ENCODE data around the gene SGPP2. TPM values are rescaled to one million over a fixed set of nuclear protein-coding genes. Genes with fewer than 3 reads are reported as not detected.

Gene SGPP2
- polyA plus RNA-seq, 2 of the 4 experiments (the other 2 are of a cell fraction): 0.10 to 0.26 TPM

DNA sequence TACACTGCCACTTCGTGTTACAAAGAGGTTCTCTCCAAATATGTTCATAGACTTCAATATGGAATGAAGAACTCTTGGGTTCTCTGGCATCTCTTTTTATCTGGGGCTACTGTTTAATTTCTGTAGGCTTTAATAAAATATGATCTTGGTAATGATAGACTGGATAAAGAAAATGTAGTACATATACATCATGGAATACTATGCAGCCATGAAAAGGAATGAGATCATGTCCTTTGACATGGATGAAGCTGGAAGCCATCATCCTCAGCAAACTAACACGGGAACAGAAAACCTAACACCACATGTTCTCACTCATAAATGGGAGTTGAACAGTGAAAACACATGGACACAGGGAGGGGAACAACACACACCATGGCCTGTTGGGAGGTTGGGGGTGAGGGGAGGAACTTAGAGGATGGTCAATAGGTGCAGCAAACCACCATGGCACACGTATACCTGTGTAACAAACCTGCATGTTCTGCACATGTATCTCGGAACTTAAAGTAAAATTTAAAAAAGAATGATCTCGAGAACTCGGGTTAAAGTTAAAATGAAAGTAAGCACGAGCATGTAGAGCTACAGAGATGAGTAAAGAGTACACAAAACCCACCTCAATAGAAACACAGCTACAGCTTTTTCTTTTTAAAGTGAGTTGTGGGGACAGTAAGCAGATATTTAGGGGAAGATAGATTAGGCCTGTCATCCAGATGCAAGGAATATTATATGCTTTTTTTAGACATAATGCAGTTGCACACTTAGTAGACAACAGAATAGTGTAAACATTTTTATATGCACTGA is 102.3 kb downstream of the SGPP2 start:
- CTCF ChIA-PET: interaction anchor here (1.5 kb wide), 1 partner anchor 16 kb away, joined by 4 read pairs; no protein-coding TSS in a partner anchor
- Histone ChIP-seq H3K4me2 (no peak overlapping the region), H3K9me3 (no peaks in the 10 kb centered on the region), H3K4me1 (no peaks in the 10 kb centered on the region), H3K4me3 (no peak overlapping the region), H3K27ac (no peak overlapping the region)
- TF ChIP-seq RARB (CRISPR knock-in tag; IDR thresholded peaks at IDR 0.05) (no peak), ZNF302 (CRISPR knock-in tag; IDR thresholded peaks at IDR 0.05) (no peak), NFE2L2 (conservative IDR thresholded peaks at IDR 0.05; ENCODE audit: low read length) (no peak), CHD4 (IDR thresholded peaks at IDR 0.05; ENCODE audit: borderline replicate concordance) (no peak), TFCP2L1 (CRISPR knock-in tag; IDR thresholded peaks at IDR 0.05) (no peak), TP53 (CRISPR knock-in tag; IDR thresholded peaks at IDR 0.05) (no peak), SMC3 (IDR thresholded peaks at IDR 0.05) (no peak), CBX2 (IDR thresholded peaks at IDR 0.05; ENCODE audit: borderline replicate concordance, low read depth) (no peak), MAZ (IDR thresholded peaks at IDR 0.05; ENCODE audit: borderline replicate concordance, low read depth, low read length) (no peak), CEBPB (IDR thresholded peaks at IDR 0.05) (no peak), RNF2 (IDR thresholded peaks at IDR 0.05; ENCODE audit: borderline replicate concordance, low read depth) (no peak), ZFP36 (IDR thresholded peaks at IDR 0.05; ENCODE audit: borderline replicate concordance, partially characterized antibody) (no peak), FOXS1 (CRISPR knock-in tag; IDR thresholded peaks at IDR 0.05) (no peak), JUN (IDR thresholded peaks at IDR 0.05) (no peak), MAFK (IDR thresholded peaks at IDR 0.05; ENCODE audit: partially characterized antibody) (no peak)
- TF ChIP-seq, protein P1, sequence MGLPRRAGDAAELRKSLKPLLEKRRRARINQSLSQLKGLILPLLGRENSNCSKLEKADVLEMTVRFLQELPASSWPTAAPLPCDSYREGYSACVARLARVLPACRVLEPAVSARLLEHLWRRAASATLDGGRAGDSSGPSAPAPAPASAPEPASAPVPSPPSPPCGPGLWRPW (IDR thresholded peaks at IDR 0.05): no peak
- TF ChIP-seq, protein P2, sequence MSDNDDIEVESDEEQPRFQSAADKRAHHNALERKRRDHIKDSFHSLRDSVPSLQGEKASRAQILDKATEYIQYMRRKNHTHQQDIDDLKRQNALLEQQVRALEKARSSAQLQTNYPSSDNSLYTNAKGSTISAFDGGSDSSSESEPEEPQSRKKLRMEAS (IDR thresholded peaks at IDR 0.05): no peak
- TF ChIP-seq, protein P3, sequence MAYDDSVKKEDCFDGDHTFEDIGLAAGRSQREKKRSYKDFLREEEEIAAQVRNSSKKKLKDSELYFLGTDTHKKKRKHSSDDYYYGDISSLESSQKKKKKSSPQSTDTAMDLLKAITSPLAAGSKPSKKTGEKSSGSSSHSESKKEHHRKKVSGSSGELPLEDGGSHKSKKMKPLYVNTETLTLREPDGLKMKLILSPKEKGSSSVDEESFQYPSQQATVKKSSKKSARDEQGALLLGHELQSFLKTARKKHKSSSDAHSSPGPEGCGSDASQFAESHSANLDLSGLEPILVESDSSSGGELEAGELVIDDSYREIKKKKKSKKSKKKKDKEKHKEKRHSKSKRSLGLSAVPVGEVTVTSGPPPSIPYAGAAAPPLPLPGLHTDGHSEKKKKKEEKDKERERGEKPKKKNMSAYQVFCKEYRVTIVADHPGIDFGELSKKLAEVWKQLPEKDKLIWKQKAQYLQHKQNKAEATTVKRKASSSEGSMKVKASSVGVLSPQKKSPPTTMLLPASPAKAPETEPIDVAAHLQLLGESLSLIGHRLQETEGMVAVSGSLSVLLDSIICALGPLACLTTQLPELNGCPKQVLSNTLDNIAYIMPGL (CRISPR knock-in tag; IDR thresholded peaks at IDR 0.05; ENCODE audit: borderline replicate concordance): no peak
- TF ChIP-seq, protein P4, sequence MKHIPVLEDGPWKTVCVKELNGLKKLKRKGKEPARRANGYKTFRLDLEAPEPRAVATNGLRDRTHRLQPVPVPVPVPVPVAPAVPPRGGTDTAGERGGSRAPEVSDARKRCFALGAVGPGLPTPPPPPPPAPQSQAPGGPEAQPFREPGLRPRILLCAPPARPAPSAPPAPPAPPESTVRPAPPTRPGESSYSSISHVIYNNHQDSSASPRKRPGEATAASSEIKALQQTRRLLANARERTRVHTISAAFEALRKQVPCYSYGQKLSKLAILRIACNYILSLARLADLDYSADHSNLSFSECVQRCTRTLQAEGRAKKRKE (CRISPR knock-in tag; IDR thresholded peaks at IDR 0.05; ENCODE audit: low read depth): no peak
- TF ChIP-seq, protein P5, sequence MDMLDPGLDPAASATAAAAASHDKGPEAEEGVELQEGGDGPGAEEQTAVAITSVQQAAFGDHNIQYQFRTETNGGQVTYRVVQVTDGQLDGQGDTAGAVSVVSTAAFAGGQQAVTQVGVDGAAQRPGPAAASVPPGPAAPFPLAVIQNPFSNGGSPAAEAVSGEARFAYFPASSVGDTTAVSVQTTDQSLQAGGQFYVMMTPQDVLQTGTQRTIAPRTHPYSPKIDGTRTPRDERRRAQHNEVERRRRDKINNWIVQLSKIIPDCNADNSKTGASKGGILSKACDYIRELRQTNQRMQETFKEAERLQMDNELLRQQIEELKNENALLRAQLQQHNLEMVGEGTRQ (IDR thresholded peaks at IDR 0.05): no peak
- POLR2A ChIA-PET: no interaction called here
- WGBS (ENCODE audit: missing lambda C conversion rate): 49% methylated on average over 7 of the region's 7 CpGs
- DNase-seq (ENCODE audit: low read depth in 1 of 2, low spot score in 1 of 2) (no peak), FAIRE-seq (no peak), ATAC-seq (no peak)

DNA sequence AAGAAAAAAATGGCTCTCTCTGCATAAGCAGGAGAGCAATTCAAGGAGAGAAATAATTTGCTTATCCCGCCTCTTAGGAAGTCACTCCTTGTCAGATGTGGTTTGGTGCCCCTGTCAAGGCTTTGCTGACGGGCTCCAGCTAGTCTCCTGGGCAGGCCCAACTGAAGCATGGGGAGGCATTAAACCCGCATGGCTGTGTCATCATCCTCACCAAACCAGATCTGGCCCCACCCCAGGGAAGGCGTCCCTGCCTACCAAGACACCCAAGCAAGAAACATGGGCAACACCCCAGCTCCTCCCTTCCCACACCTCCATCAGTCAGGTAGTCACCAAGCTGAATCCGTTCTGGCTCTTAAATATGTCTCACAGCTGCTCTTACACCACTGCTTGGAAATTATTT is 108.0 kb downstream of the SGPP2 start:
- POLR2A ChIA-PET: no interaction called here
- FAIRE-seq: no peak
- no peak for DNase-seq (ENCODE audit: low read depth in 1 of 2, low spot score in 1 of 2)
- Histone ChIP-seq H3K4me2 (no peak overlapping the region), H3K4me3 (no peak overlapping the region), H3K27ac (no peak overlapping the region), H3K4me1 (no peaks in the 10 kb centered on the region), H3K9me3 (no peaks in the 10 kb centered on the region)
- no peak for ATAC-seq
- CTCF ChIA-PET: interaction anchor here (1.3 kb wide), 1 partner anchor 507 kb away, joined by 3 read pairs; no protein-coding TSS in a partner anchor
- 47% methylated on average over 5 of the region's 5 CpGs for WGBS (ENCODE audit: missing lambda C conversion rate)
- TF ChIP-seq CBX2 (IDR thresholded peaks at IDR 0.05; ENCODE audit: borderline replicate concordance, low read depth): no peak
- TF ChIP-seq, protein P2 (IDR thresholded peaks at IDR 0.05): no peak
- TF ChIP-seq, protein P6, sequence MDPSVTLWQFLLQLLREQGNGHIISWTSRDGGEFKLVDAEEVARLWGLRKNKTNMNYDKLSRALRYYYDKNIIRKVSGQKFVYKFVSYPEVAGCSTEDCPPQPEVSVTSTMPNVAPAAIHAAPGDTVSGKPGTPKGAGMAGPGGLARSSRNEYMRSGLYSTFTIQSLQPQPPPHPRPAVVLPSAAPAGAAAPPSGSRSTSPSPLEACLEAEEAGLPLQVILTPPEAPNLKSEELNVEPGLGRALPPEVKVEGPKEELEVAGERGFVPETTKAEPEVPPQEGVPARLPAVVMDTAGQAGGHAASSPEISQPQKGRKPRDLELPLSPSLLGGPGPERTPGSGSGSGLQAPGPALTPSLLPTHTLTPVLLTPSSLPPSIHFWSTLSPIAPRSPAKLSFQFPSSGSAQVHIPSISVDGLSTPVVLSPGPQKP (IDR thresholded peaks at IDR 0.05; ENCODE audit: low read depth, low read length): no peak
- no peak for TF ChIP-seq ZSCAN20 (CRISPR knock-in tag; IDR thresholded peaks at IDR 0.05)
- no peak for TF ChIP-seq CBX8 (IDR thresholded peaks at IDR 0.05)
- TF ChIP-seq, protein P7, sequence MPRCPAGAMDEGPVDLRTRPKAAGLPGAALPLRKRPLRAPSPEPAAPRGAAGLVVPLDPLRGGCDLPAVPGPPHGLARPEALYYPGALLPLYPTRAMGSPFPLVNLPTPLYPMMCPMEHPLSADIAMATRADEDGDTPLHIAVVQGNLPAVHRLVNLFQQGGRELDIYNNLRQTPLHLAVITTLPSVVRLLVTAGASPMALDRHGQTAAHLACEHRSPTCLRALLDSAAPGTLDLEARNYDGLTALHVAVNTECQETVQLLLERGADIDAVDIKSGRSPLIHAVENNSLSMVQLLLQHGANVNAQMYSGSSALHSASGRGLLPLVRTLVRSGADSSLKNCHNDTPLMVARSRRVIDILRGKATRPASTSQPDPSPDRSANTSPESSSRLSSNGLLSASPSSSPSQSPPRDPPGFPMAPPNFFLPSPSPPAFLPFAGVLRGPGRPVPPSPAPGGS (IDR thresholded peaks at IDR 0.05): no peak
- no peak for TF ChIP-seq GATA3 (IDR thresholded peaks at IDR 0.05; ENCODE audit: borderline replicate concordance)

All from A549 (cell line).